GM23248 (cell line): ENCODE data around the gene ANO4. TPM values are rescaled to one million over a fixed set of nuclear protein-coding genes. Genes with fewer than 3 reads are reported as not detected.

Source experiments
- DNase-seq: peaks from one replicate; pipeline ENCODE4 v3.0.0-alpha.2; 2015
- H2AFZ ChIP-seq: fragments of 200-600 bp; sonication (generic); 2 replicates; pipeline ENCODE4 v1.6.1; 2016; ENCODE audit warnings: antibody characterized with exemption
- H3F3A ChIP-seq: fragments of 200-600 bp; sonication (generic); 2 replicates; pipeline ENCODE4 v1.6.1; 2016; ENCODE audit warnings: mild to moderate bottlenecking, antibody characterized with exemption, mixed run types; ENCODE audit not compliant: insufficient read depth
- H3K27ac ChIP-seq: fragments of 200-600 bp; sonication (generic); 2 replicates; pipeline ENCODE4 v1.5.1; 2016; ENCODE audit warnings: mild to moderate bottlenecking
- H3K27me3 ChIP-seq: fragments of 200-600 bp; sonication (generic); replicated peaks from 2 replicates; pipeline ENCODE4 v1.6.1; 2016; ENCODE audit warnings: mild to moderate bottlenecking; ENCODE audit not compliant: insufficient read depth
- H3K36me3 ChIP-seq: fragments of 200-600 bp; sonication (generic); 2 replicates; pipeline ENCODE4 v1.6.1; 2016; ENCODE audit warnings: low read depth, mild to moderate bottlenecking
- H3K4me1 ChIP-seq: fragments of 200-600 bp; sonication (generic); 2 replicates; pipeline ENCODE4 v1.6.1; 2016; ENCODE audit warnings: mild to moderate bottlenecking; ENCODE audit not compliant: insufficient read depth
- H3K4me2 ChIP-seq: fragments of 200-600 bp; sonication (generic); one replicate; pipeline ENCODE4 v1.6.1; 2016; ENCODE audit warnings: mild to moderate bottlenecking; ENCODE audit not compliant: unreplicated experiment
- H3K4me3 ChIP-seq: fragments of 200-600 bp; sonication (generic); 2 replicates; pipeline ENCODE4 v1.5.1; 2016; ENCODE audit warnings: mild to moderate bottlenecking
- H3K79me2 ChIP-seq: fragments of 200-600 bp; sonication (generic); 2 replicates; pipeline ENCODE4 v1.6.1; 2016; ENCODE audit warnings: mild to moderate bottlenecking; ENCODE audit not compliant: insufficient read depth
- H3K9ac ChIP-seq: fragments of 200-600 bp; sonication (generic); 2 replicates; pipeline ENCODE4 v1.6.1; 2016; ENCODE audit warnings: mild to moderate bottlenecking
- H3K9me2 ChIP-seq: fragments of 200-600 bp; sonication (generic); 2 replicates; pipeline ENCODE4 v1.6.1; 2016; ENCODE audit warnings: mixed run types, mild to moderate bottlenecking, moderate library complexity; ENCODE audit not compliant: insufficient read depth
- H3K9me3 ChIP-seq: fragments of 200-600 bp; sonication (generic); one replicate; pipeline ENCODE4 v1.6.1; 2017; ENCODE audit warnings: low read depth
- H4K20me1 ChIP-seq: fragments of 200-600 bp; sonication (generic); 2 replicates; pipeline ENCODE4 v1.6.0; 2016; ENCODE audit not compliant: insufficient read depth
- EZH2 ChIP-seq: fragments of 200-600 bp; sonication (generic); IDR thresholded peaks from 2 replicates; pipeline ENCODE4 v1.6.1; 2018; ENCODE audit warnings: antibody characterized with exemption, mild to moderate bottlenecking; ENCODE audit not compliant: insufficient read depth, poor library complexity, severe bottlenecking
- EZH2phosphoT487 ChIP-seq: fragments of 200-600 bp; sonication (generic); IDR thresholded peaks from 2 replicates; pipeline ENCODE4 v1.6.1; 2018; ENCODE audit warnings: antibody characterized with exemption, moderate library complexity, mild to moderate bottlenecking, low read depth; ENCODE audit not compliant: insufficient read depth
- WGBS, 2 experiments: methylation state at CpG; one replicate each; pipeline ENCODE4 v1.1.6; 2015 to 2017; ENCODE audit warnings: low lambda C conversion rate in 2 of 2, low coverage in 1 of 2; ENCODE audit errors: missing lambda C conversion rate in 2 of 2; 5-methylcytosine and 5-hydroxymethylcytosine counted together
- in situ Hi-C: fragments of 300-500 bp; cut with MboI; formaldehyde crosslinking; loops from 2 replicates; pipeline ENCODE4 v1.15.0; 2020
- polyA plus RNA-seq: library from polyadenylated mRNA; unstranded; fragments of >200 nt; fragmentation: Nextera tagmentation; extraction: Ambion mirVana; gene quantifications from 2 replicates; pipeline ENCODE4 v1.2.1, GENCODE V29; 2016
- total RNA-seq: library from RNA; depleted of rRNA; stranded (reverse); fragments of >200 nt; shearing (Covaris generic); gene quantifications from 2 replicates; pipeline ENCODE4 v1.2.3, GENCODE V29; 2014

ANO4 gene
- total and polyA plus RNA-seq, 2 experiments from 2014 or later: 6.6 to 7.6 TPM

DNA sequence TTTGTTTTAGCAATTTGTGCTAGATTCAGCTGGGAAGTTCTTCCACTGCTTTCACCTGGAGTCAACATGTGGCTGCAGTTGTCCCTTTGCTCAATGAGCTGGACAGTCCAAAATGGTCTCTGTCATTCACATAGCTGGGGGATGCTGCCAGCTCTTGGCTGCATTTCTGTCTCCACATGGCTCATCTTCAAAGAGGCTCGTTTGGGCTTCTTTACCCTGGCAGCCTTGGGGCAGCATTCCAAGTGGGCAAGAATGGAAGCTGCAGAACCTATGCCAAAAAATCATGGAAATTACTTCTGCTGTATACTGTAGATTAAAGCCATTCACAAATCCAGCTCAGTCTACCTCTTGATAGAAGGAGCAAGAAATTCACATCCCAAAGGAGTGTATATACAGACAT is 216.3 kb downstream of the ANO4 start:
- WGBS, 2 experiments: 21 to 43% methylated on average over 1 of the region's 1 CpG
- in situ Hi-C loops: no loop called here
- Histone ChIP-seq H3F3A (no peaks in the 10 kb centered on the region), H3K4me2 (no peak overlapping the region), H3K9me2 (no peaks in the 10 kb centered on the region), H3K4me3 (no peak overlapping the region), H3K4me1 (no peaks in the 10 kb centered on the region), H3K79me2 (no peaks in the 10 kb centered on the region), H3K27me3 (no peaks in the 10 kb centered on the region), H4K20me1 (no peaks in the 10 kb centered on the region), H3K9ac (no peak overlapping the region), H2AFZ (no peak overlapping the region), H3K9me3 (peaks cover 4% of the 10 kb centered on the region), H3K27ac (no peak overlapping the region), H3K36me3 (peaks cover 11% of the 10 kb centered on the region)
- DNase-seq: no peak
- TF ChIP-seq EZH2 (no peak), EZH2phosphoT487 (no peak)

DNA sequence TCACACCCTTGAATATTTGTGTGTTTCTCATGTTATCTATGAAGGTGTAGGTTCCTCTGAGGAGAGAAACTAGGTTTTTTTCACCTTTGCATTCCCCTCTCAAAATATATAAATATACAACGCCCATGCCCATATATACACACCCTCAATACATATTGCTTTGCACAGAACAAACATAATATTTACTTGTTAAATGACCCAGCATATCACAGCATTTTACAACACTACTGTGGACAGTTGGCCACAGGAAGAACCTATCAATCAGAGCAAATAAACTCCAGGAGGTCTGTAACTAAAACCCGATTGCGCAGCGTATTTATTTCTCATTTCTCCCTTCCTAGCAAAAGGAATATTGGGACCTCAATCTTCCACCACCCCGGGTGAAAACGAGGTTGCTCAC is 219.4 kb downstream of the ANO4 start:
- H3K36me3 ChIP-seq: peaks cover 11% of the 10 kb centered on the region
- no peak overlapping the region for H3K27ac ChIP-seq
- no peak for TF ChIP-seq EZH2
- TF ChIP-seq EZH2phosphoT487: no peak
- peaks cover 16% of the 10 kb centered on the region for H3F3A ChIP-seq
- in situ Hi-C loops: no loop called here
- no peak overlapping the region for H3K4me3 ChIP-seq
- WGBS, 2 experiments: 91% methylated on average over 6 of the region's 6 CpGs
- H3K9ac ChIP-seq: no peak overlapping the region
- peaks cover 12% of the 10 kb centered on the region for H3K4me1 ChIP-seq
- no peaks in the 10 kb centered on the region for H3K27me3 ChIP-seq
- no peak overlapping the region for H3K4me2 ChIP-seq
- H3K79me2 ChIP-seq: no peaks in the 10 kb centered on the region
- H3K9me2 ChIP-seq: no peaks in the 10 kb centered on the region
- DNase-seq: no peak
- no peak overlapping the region for H2AFZ ChIP-seq
- H4K20me1 ChIP-seq: no peaks in the 10 kb centered on the region
- H3K9me3 ChIP-seq: peaks cover 4% of the 10 kb centered on the region

GRCh38 chr12:101015044-101015443 is 220.5 kb downstream of the ANO4 start:
- no peak overlapping the region for H3K9ac ChIP-seq
- H3K9me3 ChIP-seq: peaks cover 3% of the 10 kb centered on the region
- H3K79me2 ChIP-seq: no peaks in the 10 kb centered on the region
- H3F3A ChIP-seq: peaks cover 19% of the 10 kb centered on the region
- no peaks in the 10 kb centered on the region for H4K20me1 ChIP-seq
- TF ChIP-seq EZH2phosphoT487: no peak
- no peak for TF ChIP-seq EZH2
- H3K27ac ChIP-seq: no peak overlapping the region
- H3K4me3 ChIP-seq: no peak overlapping the region
- H3K36me3 ChIP-seq: peaks cover 2% of the 10 kb centered on the region; the same call in 1 of the 2 replicates
- peaks cover 22% of the 10 kb centered on the region for H3K4me1 ChIP-seq
- no peaks in the 10 kb centered on the region for H3K9me2 ChIP-seq
- no peak overlapping the region for H3K4me2 ChIP-seq
- 93 to 95% methylated on average over 2 of the region's 2 CpGs for WGBS, 2 experiments
- no peak overlapping the region for H2AFZ ChIP-seq
- DNase-seq: no peak
- H3K27me3 ChIP-seq: no peaks in the 10 kb centered on the region
- in situ Hi-C loops: no loop called here

- Histone ChIP-seq H3K9ac (no peak overlapping the region), H3F3A (peaks cover 44% of the 10 kb centered on the region), H2AFZ (no peak overlapping the region), H3K9me3 (no peaks in the 10 kb centered on the region), H3K36me3 (no peaks in the 10 kb centered on the region), H3K4me3 (no peak overlapping the region), H3K79me2 (no peaks in the 10 kb centered on the region), H3K4me1 (peaks cover 42% of the 10 kb centered on the region), H3K27me3 (no peaks in the 10 kb centered on the region), H3K27ac (peak overlapping the region; percentile 38), H4K20me1 (no peaks in the 10 kb centered on the region), H3K4me2 (peak overlapping the region; percentile 31), H3K9me2 (no peaks in the 10 kb centered on the region)
- DNase-seq: peak; percentile 91
- TF ChIP-seq EZH2phosphoT487: no peak
- no peak for TF ChIP-seq EZH2
- WGBS, 2 experiments: 29 to 32% methylated on average over 2 of the region's 2 CpGs
- in situ Hi-C loops: no loop called here
Observed at GRCh38 chr12:101018540-101018939, 224.0 kb downstream of the ANO4 start.

DNA sequence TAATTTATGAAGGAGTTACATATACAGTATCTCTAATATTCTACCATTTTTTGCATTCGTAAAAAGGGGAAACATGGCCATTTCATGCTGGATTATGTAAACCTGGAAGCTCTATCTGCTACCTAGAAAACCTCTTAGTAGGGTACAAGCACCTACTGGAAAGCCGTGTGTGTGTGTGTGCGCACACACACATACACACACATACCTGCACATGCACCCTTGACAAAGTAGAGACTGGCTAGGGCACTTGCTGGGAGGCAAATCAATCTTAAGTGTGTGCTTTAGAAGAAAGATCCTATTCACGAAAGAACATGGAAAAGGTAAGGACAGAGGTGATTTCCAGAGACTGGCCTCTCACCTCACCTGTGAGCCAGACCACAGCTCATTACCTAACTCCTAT is 224.6 kb downstream of the ANO4 start:
- H3K9me3 ChIP-seq: no peaks in the 10 kb centered on the region
- H3K79me2 ChIP-seq: no peaks in the 10 kb centered on the region
- H3K4me2 ChIP-seq: peak overlapping the region; percentile 31
- no peak overlapping the region for H3K4me3 ChIP-seq
- 95 to 96% methylated on average over 4 of the region's 4 CpGs for WGBS, 2 experiments
- in situ Hi-C loops: no loop called here
- DNase-seq: no peak
- no peaks in the 10 kb centered on the region for H3K27me3 ChIP-seq
- H3K9me2 ChIP-seq: no peaks in the 10 kb centered on the region
- H3F3A ChIP-seq: peaks cover 44% of the 10 kb centered on the region
- no peak for TF ChIP-seq EZH2
- no peak for TF ChIP-seq EZH2phosphoT487
- no peaks in the 10 kb centered on the region for H3K36me3 ChIP-seq
- peak overlapping the region; percentile 38; the same call in 1 of the 2 replicates for H3K27ac ChIP-seq
- H3K4me1 ChIP-seq: peaks cover 47% of the 10 kb centered on the region
- no peak overlapping the region for H2AFZ ChIP-seq
- no peaks in the 10 kb centered on the region for H4K20me1 ChIP-seq
- no peak overlapping the region for H3K9ac ChIP-seq
